ENCODE measurements around the gene FMO4.
"Not testable (repeated sequence)": the region's sequence is repeated elsewhere in the genome, so short reads cannot be mapped to it uniquely, and the experiment has no call there.

FMO4 gene

DNA sequence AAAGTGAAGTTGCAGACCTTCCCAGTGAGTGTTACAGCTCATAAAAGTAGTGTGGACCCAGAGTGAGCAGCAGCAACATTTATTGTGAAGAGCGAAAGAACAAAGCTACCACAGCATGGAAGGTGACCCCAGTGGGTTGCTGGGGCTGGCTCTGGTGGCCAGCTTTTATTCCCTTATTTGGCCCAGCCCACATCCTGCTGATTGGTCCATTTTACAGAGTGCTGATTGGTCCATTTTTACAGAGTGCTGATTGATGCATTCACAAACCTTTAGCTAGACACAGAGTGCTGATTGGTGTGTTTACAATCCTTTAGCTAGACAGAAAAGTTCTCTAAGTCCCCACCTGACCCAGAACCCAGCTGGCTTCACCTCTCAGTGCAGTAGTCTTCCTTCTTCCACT lies 76.8 kb downstream of the FMO4 start:
- FAIRE-seq = not testable (repeated sequence)

Measured in TTC549 (cell line).